Measurements from ENCODE around the gene AURKAIP1. TPM values are rescaled to one million over a fixed set of nuclear protein-coding genes. Genes with fewer than 3 reads are reported as not detected.

Gene AURKAIP1
- total and polyA plus RNA-seq, 2 of the 13 experiments (the other 11 are each of a cell fraction or from before 2014, with no cell fraction given), result 69.5 to 175 TPM

GRCh38 chr1:1331068-1331965, 43.7 kb downstream of the AURKAIP1 start, which contains the start of gene TAS1R3:
TAS1R3 (plus strand) TSS chr1:1331280; CDS start chr1:1331346, 66 bp downstream.
- FAIRE-seq, result no peak
- no peaks in the 10 kb centered on the region for H3K9me3 ChIP-seq (ENCODE audit: low read length)
- peaks cover 7% of the 10 kb centered on the region; the same call in 1 of the 2 replicates for H4K20me1 ChIP-seq (ENCODE audit: insufficient read depth, low read length)
- BruUV-seq (replicated peaks), result no TSS peak
- H3K27ac ChIP-seq (ENCODE audit: extremely low read length, insufficient read depth, low read length), result no peak within 1 kb of the TSS
- WGBS (ENCODE audit: low lambda C conversion rate), result 7% methylated on average over 5 of the region's 41 CpGs
- H3K4me1 ChIP-seq (ENCODE audit: insufficient read depth, low read length), result peaks cover 26% of the 10 kb centered on the region
- H3K27me3 ChIP-seq (ENCODE audit: control insufficient read depth in 1 of 2, insufficient read depth in 2 of 2, low read length in 2 of 2), result 0 out of 5 replicates have a peak, but pooled peaks cover 0 to 4% of the 10 kb centered on the region in 2 experiments
- peaks cover 0 to 3% of the 10 kb centered on the region in 2 experiments; a peak in 1 of 5 replicates for H3K36me3 ChIP-seq (replicated peaks in 1 of 2; ENCODE audit: control insufficient read depth in 1 of 2, insufficient read depth in 2 of 2, low read length in 2 of 2)
- in situ Hi-C loops (cut with HindIII; ENCODE audit: extremely low pct_ligation_motif_present, low pct_unique_long_range_greater_than_20kb) (no loop called here), intact Hi-C loops (cut with micrococcal nuclease; ENCODE audit: unreplicated experiment) (no loop called here)
- H3K4me3 ChIP-seq (replicated peaks in 1 of 3; ENCODE audit: insufficient read depth in 1 of 3, low read depth in 2 of 3, low read length in 3 of 3), result peak within 1 kb of the TSS; percentile 13 to 58 (median 47); a peak in 4 of 6 replicates
- H2AFZ ChIP-seq (ENCODE audit: low read length), result no peak within 1 kb of the TSS
- ChIA-PET POLR2A (interaction anchor here (1.0 to 1.8 kb wide), 4 partner anchors 13 to 100 kb away, joined by 3 to 7 read pairs (median 6); no protein-coding TSS in a partner anchor), CTCF (ENCODE audit: low intra/inter-chr PET ratio, low total read pairs) (no interaction called here)
- H3K4me2 ChIP-seq (ENCODE audit: low read depth, low read length), result peak within 1 kb of the TSS; percentile 87
- ATAC-seq, result peak; percentile 56
- H3K79me2 ChIP-seq (ENCODE audit: insufficient read depth, low read length), result peaks cover 1% of the 10 kb centered on the region
- DNase-seq (ENCODE audit: low spot score), result no peak
- H3K9ac ChIP-seq (ENCODE audit: insufficient read depth, low read depth, low read length), result peak within 1 kb of the TSS; percentile 56
- 0 out of 2 replicates have a peak, but pooled peaks have one; percentile 23 for TF ChIP-seq CSRNP1 (CRISPR knock-in tag; IDR thresholded peaks at IDR 0.05)
- no peak for TF ChIP-seq FOXK1 (CRISPR knock-in tag; IDR thresholded peaks at IDR 0.05; ENCODE audit: borderline replicate concordance, low read depth)
- peak; percentile 43; the same call in 1 of the 2 replicates for TF ChIP-seq KDM5B (CRISPR knock-in tag; IDR thresholded peaks at IDR 0.05; ENCODE audit: borderline replicate concordance)
- 0 out of 2 replicates have a peak, but pooled peaks have one; percentile 42 for TF ChIP-seq SALL2 (CRISPR knock-in tag; IDR thresholded peaks at IDR 0.05)
- no peak for TF ChIP-seq ZNF547 (CRISPR knock-in tag; IDR thresholded peaks at IDR 0.05)
- no peak for TF ChIP-seq ZNF224 (CRISPR knock-in tag; IDR thresholded peaks at IDR 0.05)
- no peak for TF ChIP-seq MTA3 (CRISPR knock-in tag; IDR thresholded peaks at IDR 0.05)
- TF ChIP-seq ZNF543 (CRISPR knock-in tag; IDR thresholded peaks at IDR 0.05), result no peak
- no peak for TF ChIP-seq HNF1A (IDR thresholded peaks at IDR 0.05; ENCODE audit: low read depth)
- TF ChIP-seq HNF1A (CRISPR knock-in tag; IDR thresholded peaks at IDR 0.05; ENCODE audit: borderline replicate concordance), result peak; percentile 17; the same call in 1 of the 2 replicates
- no peak for TF ChIP-seq U2AF1 (optimal IDR thresholded peaks at IDR 0.05; ENCODE audit: low read depth, low read length)
- TF ChIP-seq PCBP1 (IDR thresholded peaks at IDR 0.05; ENCODE audit: borderline replicate concordance, low read depth, low read length), result no peak
- TF ChIP-seq SOX13 (IDR thresholded peaks at IDR 0.05), result no peak
- no peak for TF ChIP-seq SOX13 (CRISPR knock-in tag; conservative IDR thresholded peaks at IDR 0.05 in 1 of 2, IDR thresholded peaks at IDR 0.05 in 1 of 2)
- peak; percentile 92 for TF ChIP-seq AGO1 (IDR thresholded peaks at IDR 0.05; ENCODE audit: low read depth, low read length, poor library complexity, severe bottlenecking)
- no peak for TF ChIP-seq BHLHE40 (IDR thresholded peaks at IDR 0.05; ENCODE audit: low read length)
- peak; percentile 47; the same call in 1 of the 2 replicates for TF ChIP-seq KDM2A (CRISPR knock-in tag; IDR thresholded peaks at IDR 0.05; ENCODE audit: borderline replicate concordance, low read depth)
- TF ChIP-seq GABPA (IDR thresholded peaks at IDR 0.05; ENCODE audit: low read depth, low read length), result no peak
- TF ChIP-seq GABPA (CRISPR knock-in tag; IDR thresholded peaks at IDR 0.05; ENCODE audit: low read depth), result no peak
